CD4-positive, alpha-beta T cell treated with Interleukin-4 for 1 hour (primary cell): ENCODE measurements around the gene TNS1.
"Not testable (repeated sequence)": the region's sequence is repeated elsewhere in the genome, so short reads cannot be mapped to it uniquely, and the experiment has no call there.

Source experiments
- DNase-seq, 2 donors: peaks; one replicate each; pipeline ENCODE4 v3.0.0-alpha.2; 2020 to 2022

TNS1 gene

GRCh38 chr2:218029366-218030360, 26.9 kb upstream of the TNS1 start:
- DNase-seq: no peak

- DNase-seq: no peak
Observed at GRCh38 chr2:218028562-218029348, 26.0 kb upstream of the TNS1 start.

GRCh38 chr2:218028189-218028495, 25.3 kb upstream of the TNS1 start:
- no peak for DNase-seq

GRCh38 chr2:218027426-218028188, 24.8 kb upstream of the TNS1 start:
- no peak for DNase-seq

- no peak for DNase-seq
Observed at GRCh38 chr2:218026676-218027425, 24.1 kb upstream of the TNS1 start.

GRCh38 chr2:218026244-218026643, 23.4 kb upstream of the TNS1 start:
- DNase-seq: no peak

- DNase-seq: no peak
Observed at GRCh38 chr2:218024871-218025270, 22.1 kb upstream of the TNS1 start.

GRCh38 chr2:218024336-218024735, 21.5 kb upstream of the TNS1 start:
- no peak for DNase-seq

- DNase-seq: no peak
Observed at GRCh38 chr2:218023636-218024035, 20.8 kb upstream of the TNS1 start.

GRCh38 chr2:218022851-218023530, 20.2 kb upstream of the TNS1 start:
- no peak for DNase-seq

- no peak for DNase-seq
Observed at GRCh38 chr2:218022131-218022850, 19.5 kb upstream of the TNS1 start.

- DNase-seq: no peak
Observed at GRCh38 chr2:218021536-218022071, 18.8 kb upstream of the TNS1 start.

GRCh38 chr2:218020966-218021535, 18.3 kb upstream of the TNS1 start:
- no peak for DNase-seq

GRCh38 chr2:218020281-218020680, 17.5 kb upstream of the TNS1 start:
- DNase-seq: no peak

GRCh38 chr2:218019411-218020060, 16.7 kb upstream of the TNS1 start:
- no peak for DNase-seq

GRCh38 chr2:218018842-218019125, 16.0 kb upstream of the TNS1 start:
- not testable (repeated sequence) for DNase-seq

- no peak for DNase-seq
Observed at GRCh38 chr2:218017211-218018053, 14.6 kb upstream of the TNS1 start.

- no peak for DNase-seq
Observed at GRCh38 chr2:218016810-218017209, 14.0 kb upstream of the TNS1 start.
